Keratinocyte (primary cell): ENCODE measurements around the gene HOXB8. TPM values are rescaled to one million over a fixed set of nuclear protein-coding genes. Genes with fewer than 3 reads are reported as not detected.

Experiments used
- DNase-seq: peaks from one replicate; pipeline ENCODE4 v3.0.0-alpha.2; 2011; ENCODE audit warnings: low read depth, missing footprints, low spot score
- FAIRE-seq: peaks from 2 replicates; lab custom pipeline; 2011; peaks lifted over from hg19 to GRCh38; lab: Jason Lieb, UNC
- H2AFZ ChIP-seq: 2 replicates; pipeline ENCODE4 v1.6.0; 2012; ENCODE audit warnings: low read length, control low read depth, inconsistent platforms; ENCODE audit not compliant: control insufficient read depth
- H3K27ac ChIP-seq: 2 replicates; pipeline ENCODE4 v1.5.1; 2011; ENCODE audit warnings: low read length; ENCODE audit not compliant: control insufficient read depth, insufficient read depth
- H3K27me3 ChIP-seq: 3 replicates; pipeline ENCODE4 v1.6.0; 2011; ENCODE audit warnings: low read length; ENCODE audit not compliant: control insufficient read depth, insufficient read depth; ENCODE audit errors: extremely low read depth
- H3K36me3 ChIP-seq, 2 experiments: 2 replicates in 1 of 2; 3 replicates in 1 of 2; pipeline ENCODE4 v1.5.1; 2011; ENCODE audit warnings: low read length in 2 of 2, mild to moderate bottlenecking in 1 of 2; ENCODE audit not compliant: control insufficient read depth in 2 of 2, insufficient read depth in 2 of 2; ENCODE audit errors: extremely low read depth in 1 of 2
- H3K4me1 ChIP-seq: 3 replicates; pipeline ENCODE4 v1.5.1; 2011; ENCODE audit warnings: low read length; ENCODE audit not compliant: control insufficient read depth, insufficient read depth; ENCODE audit errors: extremely low read depth
- H3K4me2 ChIP-seq: 3 replicates; pipeline ENCODE4 v1.6.0; 2011; ENCODE audit warnings: low read depth, low read length; ENCODE audit not compliant: control insufficient read depth, insufficient read depth; ENCODE audit errors: extremely low read depth
- H3K4me3 ChIP-seq, 3 experiments: fragments of 200-600 bp in 1 of 3; sonication (generic) in 1 of 3; 2 replicates in 2 of 3; 3 replicates in 1 of 3; pipeline ENCODE4 v1.5.1; 2011 to 2016; ENCODE audit warnings: low read length in 3 of 3, mild to moderate bottlenecking in 3 of 3, control low read depth in 2 of 3, inconsistent platforms in 1 of 3, low read depth in 1 of 3, mixed read lengths in 1 of 3, mixed run types in 1 of 3, moderate library complexity in 1 of 3; ENCODE audit not compliant: control insufficient read depth in 2 of 3, insufficient read depth in 2 of 3; ENCODE audit errors: extremely low read depth in 1 of 3
- H3K79me2 ChIP-seq: 2 replicates; pipeline ENCODE4 v1.6.0; 2012; ENCODE audit warnings: low read length; ENCODE audit not compliant: control insufficient read depth, insufficient read depth
- H3K9ac ChIP-seq: 3 replicates; pipeline ENCODE4 v1.6.0; 2011; ENCODE audit warnings: low read length; ENCODE audit not compliant: control insufficient read depth, insufficient read depth; ENCODE audit errors: extremely low read depth
- H3K9me1 ChIP-seq: 3 replicates; pipeline ENCODE4 v1.6.0; 2011; ENCODE audit warnings: low read length; ENCODE audit not compliant: control insufficient read depth, insufficient read depth; ENCODE audit errors: extremely low read depth
- H3K9me3 ChIP-seq: 2 replicates; pipeline ENCODE4 v1.5.1; 2012; ENCODE audit warnings: low read depth, low read length; ENCODE audit not compliant: control insufficient read depth
- H4K20me1 ChIP-seq: 3 replicates; pipeline ENCODE4 v1.6.0; 2011; ENCODE audit warnings: low read length; ENCODE audit not compliant: control insufficient read depth, insufficient read depth; ENCODE audit errors: extremely low read depth
- EZH2 ChIP-seq: IDR thresholded peaks from one replicate; pipeline ENCODE4 v1.6.1; 2012; ENCODE audit warnings: inconsistent platforms, mild to moderate bottlenecking, low read length, moderate library complexity
- dilution Hi-C: fragments of 300-500 bp; cut with MboI; formaldehyde crosslinking; loops from one replicate; pipeline ENCODE4 v1.7.0; 2020; ENCODE audit warnings: low sequenced_read_pairs; ENCODE audit not compliant: extremely low pct_ligation_motif_present
- polyA minus RNA-seq, 3 experiments: library from RNA; depleted of rRNA, polyadenylated mRNA; stranded (reverse); fragments of >200 nt; gene quantifications; 1 replicate in 1 of 3; 2 replicates in 1 of 3; 3 replicates in 1 of 3; pipeline ENCODE4 v1.2.3, GENCODE V29; 2011
- polyA plus RNA-seq, 5 experiments: library from polyadenylated mRNA; depleted of rRNA in 3 of 5; stranded (reverse) in 3 of 5; stranded (forward) in 1 of 5; unstranded in 1 of 5; fragments of >200 nt; gene quantifications; 1 replicate in 1 of 5; 2 replicates in 3 of 5; 3 replicates in 1 of 5; pipeline versions ENCODE4 v1.2.1 to v1.2.3, GENCODE V29; 2011 to 2012; ENCODE audit warnings: missing spikeins in 2 of 5, low read depth in 1 of 5, low replicate concordance in 1 of 5
- TF ChIP-seq, protein P1 (sequence below), 3 experiments: IDR thresholded peaks in 1 of 3; conservative IDR thresholded peaks in 1 of 3; optimal IDR thresholded peaks in 1 of 3; 2 replicates in 2 of 3; 3 replicates in 1 of 3; pipeline versions ENCODE3 to v1.5.1; 2011; ENCODE audit warnings: low read length in 3 of 3, mild to moderate bottlenecking in 3 of 3, moderate library complexity in 2 of 3, control low read depth in 1 of 3, inconsistent platforms in 1 of 3; ENCODE audit not compliant: insufficient read depth in 2 of 3; ENCODE audit errors: extremely low read depth in 1 of 3

Gene HOXB8
- polyA plus RNA-seq (not detected in 3 replicates), polyA minus RNA-seq (not detected in 3 replicates)
- not detected for polyA plus RNA-seq (2011; ENCODE audit: low read depth)
- not detected in 2 replicates for polyA plus RNA-seq (2011; cell fraction: cytosol; rRNA removed)
- not detected in 2 replicates for polyA plus RNA-seq (2011; cell fraction: nucleus; rRNA removed)
- not detected in 2 replicates for polyA plus RNA-seq (2012; ENCODE audit: low replicate concordance)
- not detected for polyA minus RNA-seq (2011; cell fraction: cytosol; rRNA and poly(A)+ RNA removed)
- polyA minus RNA-seq (2011; cell fraction: nucleus; rRNA and poly(A)+ RNA removed), result not detected in 2 replicates

DNA sequence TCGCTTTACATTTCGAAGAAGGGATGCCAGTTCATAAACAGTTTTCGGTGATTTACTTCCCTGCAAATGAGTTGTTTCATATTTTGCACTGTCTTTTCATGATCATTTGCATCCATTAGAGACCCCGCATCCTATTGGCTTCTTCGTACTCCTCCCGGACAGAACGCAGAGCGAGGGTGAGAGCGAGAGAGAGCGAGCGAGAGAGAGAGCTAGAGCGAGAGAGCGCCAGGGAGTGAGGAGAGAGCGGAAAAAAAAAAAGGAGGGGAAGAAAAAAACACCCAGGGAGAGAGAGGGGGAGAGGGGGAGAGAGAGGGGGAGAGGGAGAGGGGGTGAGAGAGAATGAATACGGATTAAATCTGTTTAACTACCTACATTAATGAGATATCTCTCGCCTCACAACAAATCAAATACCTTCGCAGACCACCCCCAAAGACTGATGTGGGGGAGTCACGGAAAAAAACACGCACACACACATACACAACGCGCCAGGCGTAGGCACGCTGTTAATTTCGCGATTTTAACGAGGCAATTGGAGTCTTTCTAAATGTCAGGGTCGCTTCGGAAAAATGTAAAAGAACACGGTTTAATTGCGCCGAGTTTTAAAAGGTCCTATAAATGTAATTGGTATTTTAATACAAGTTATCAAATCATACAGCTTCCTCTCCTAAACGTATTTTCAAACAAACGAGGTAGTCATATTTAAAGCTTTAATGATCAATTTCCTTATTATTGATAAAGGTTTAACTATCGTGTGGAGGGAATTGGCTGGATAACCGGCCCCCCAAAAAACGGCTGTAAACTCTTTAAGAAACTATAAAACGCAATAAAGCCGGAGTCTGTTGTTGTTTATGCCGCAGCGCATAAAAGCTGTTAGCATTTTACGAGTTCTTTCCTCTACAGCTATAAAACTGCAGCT, at the start of gene HOXB8:
Gene HOXB8 (minus strand): TSS at position 246 of the 916 bp plus-strand sequence. CDS start 588 bp downstream, outside the sequence.
- Histone ChIP-seq H2AFZ (no peak within 1 kb of the TSS), H3K9me3 (no peaks in the 10 kb centered on the region), H4K20me1 (no peaks in the 10 kb centered on the region), H3K9me1 (peaks cover 2% of the 10 kb centered on the region), H3K4me2 (peak within 1 kb of the TSS; percentile 45), H3K9ac (no peak within 1 kb of the TSS), H3K4me3 (peak within 1 kb of the TSS in 1 of 3 experiments; percentile 18), H3K79me2 (no peaks in the 10 kb centered on the region), H3K4me1 (peaks cover 8% of the 10 kb centered on the region), H3K27ac (no peak within 1 kb of the TSS), H3K27me3 (peaks cover 95% of the 10 kb centered on the region), H3K36me3 (no peaks in the 10 kb centered on the region)
- FAIRE-seq (no peak), DNase-seq (no peak)
- peak; percentile 92 for TF ChIP-seq EZH2
- TF ChIP-seq, protein P1, sequence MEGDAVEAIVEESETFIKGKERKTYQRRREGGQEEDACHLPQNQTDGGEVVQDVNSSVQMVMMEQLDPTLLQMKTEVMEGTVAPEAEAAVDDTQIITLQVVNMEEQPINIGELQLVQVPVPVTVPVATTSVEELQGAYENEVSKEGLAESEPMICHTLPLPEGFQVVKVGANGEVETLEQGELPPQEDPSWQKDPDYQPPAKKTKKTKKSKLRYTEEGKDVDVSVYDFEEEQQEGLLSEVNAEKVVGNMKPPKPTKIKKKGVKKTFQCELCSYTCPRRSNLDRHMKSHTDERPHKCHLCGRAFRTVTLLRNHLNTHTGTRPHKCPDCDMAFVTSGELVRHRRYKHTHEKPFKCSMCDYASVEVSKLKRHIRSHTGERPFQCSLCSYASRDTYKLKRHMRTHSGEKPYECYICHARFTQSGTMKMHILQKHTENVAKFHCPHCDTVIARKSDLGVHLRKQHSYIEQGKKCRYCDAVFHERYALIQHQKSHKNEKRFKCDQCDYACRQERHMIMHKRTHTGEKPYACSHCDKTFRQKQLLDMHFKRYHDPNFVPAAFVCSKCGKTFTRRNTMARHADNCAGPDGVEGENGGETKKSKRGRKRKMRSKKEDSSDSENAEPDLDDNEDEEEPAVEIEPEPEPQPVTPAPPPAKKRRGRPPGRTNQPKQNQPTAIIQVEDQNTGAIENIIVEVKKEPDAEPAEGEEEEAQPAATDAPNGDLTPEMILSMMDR (optimal IDR thresholded peaks at IDR 0.05 in 1 of 3, IDR thresholded peaks at IDR 0.05 in 1 of 3, conservative IDR thresholded peaks at IDR 0.05 in 1 of 3; ENCODE audit: extremely low read depth in 1 of 3, insufficient read depth in 2 of 3, low read length in 3 of 3), result no peak
- dilution Hi-C loops, result no loop called here

DNA sequence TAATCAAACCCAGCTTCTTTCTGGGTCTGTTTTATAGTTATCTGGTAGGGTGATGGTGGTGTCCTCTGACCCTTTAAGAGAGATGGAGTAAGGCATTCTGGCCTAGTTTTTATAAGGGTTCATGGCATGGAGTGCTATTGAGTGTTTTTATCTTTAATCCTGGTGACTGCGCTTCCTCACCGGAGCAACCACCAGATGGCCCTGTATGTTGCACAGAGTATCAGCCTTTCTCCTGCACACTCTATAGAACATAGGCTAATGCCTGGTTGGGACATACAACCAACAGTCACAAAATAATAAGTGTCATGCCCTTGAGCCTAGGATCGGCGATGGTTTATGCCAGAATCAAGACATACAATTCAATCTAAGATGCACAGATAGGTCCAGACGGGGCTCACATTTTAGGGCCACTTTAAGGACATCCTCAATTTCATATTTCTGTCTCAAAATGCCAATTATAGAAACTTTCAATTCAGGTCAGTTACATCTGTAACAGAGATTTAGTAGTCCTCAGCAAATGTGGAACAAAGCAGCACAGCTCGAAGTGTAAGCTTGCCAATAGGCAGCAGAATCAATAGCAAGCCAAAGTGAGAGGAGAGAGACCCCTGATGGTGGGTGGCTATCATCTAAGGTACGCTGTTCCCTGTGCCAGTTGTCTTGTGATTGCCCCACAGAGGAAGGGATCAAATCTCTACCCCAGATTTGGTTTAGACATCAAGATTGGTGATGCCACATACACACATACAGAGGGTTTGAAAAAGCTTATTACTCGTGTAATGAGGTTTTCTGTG, 48.2 kb upstream of the HOXB8 start:
- Histone ChIP-seq H3K4me3 (no peak overlapping the region), H3K4me2 (no peak overlapping the region), H3K9ac (no peak overlapping the region), H4K20me1 (no peaks in the 10 kb centered on the region), H3K27ac (no peak overlapping the region), H3K27me3 (peaks cover 8% of the 10 kb centered on the region), H2AFZ (no peak overlapping the region), H3K9me3 (no peaks in the 10 kb centered on the region), H3K9me1 (no peaks in the 10 kb centered on the region), H3K79me2 (no peaks in the 10 kb centered on the region), H3K4me1 (no peaks in the 10 kb centered on the region), H3K36me3 (no peaks in the 10 kb centered on the region)
- dilution Hi-C loops, result loop anchor here (25.0 kb wide), 1 partner anchor 99 kb away; no protein-coding TSS in a partner anchor
- TF ChIP-seq, protein P1 (optimal IDR thresholded peaks at IDR 0.05 in 1 of 3, IDR thresholded peaks at IDR 0.05 in 1 of 3, conservative IDR thresholded peaks at IDR 0.05 in 1 of 3; ENCODE audit: extremely low read depth in 1 of 3, insufficient read depth in 2 of 3, low read length in 3 of 3), result peak in 2 of 3 experiments; percentile 15 to 36
- no peak for TF ChIP-seq EZH2
- DNase-seq (no peak), FAIRE-seq (no peak)
